Suprapubic skin (tissue), 4 donors: ENCODE data around the gene PIK3CD. TPM values are rescaled to one million over a fixed set of nuclear protein-coding genes. Genes with fewer than 3 reads are reported as not detected.

ENCODE experiments used
- DNase-seq, 2 donors: peaks; one replicate each; pipeline ENCODE4 v3.0.0-alpha.2; 2019; ENCODE audit warnings: low spot score in 2 of 2
- H3K27ac ChIP-seq: fragments of 200-600 bp; sonication (generic); one replicate; pipeline ENCODE4 v1.5.1; 2019
- H3K27me3 ChIP-seq: fragments of 200-600 bp; sonication (generic); one replicate; pipeline ENCODE4 v1.5.1; 2019
- H3K36me3 ChIP-seq: fragments of 200-600 bp; sonication (generic); one replicate; pipeline ENCODE4 v1.5.1; 2019
- H3K4me1 ChIP-seq: fragments of 200-600 bp; sonication (generic); one replicate; pipeline ENCODE4 v1.5.1; 2019
- H3K4me3 ChIP-seq: fragments of 200-600 bp; sonication (generic); one replicate; pipeline ENCODE4 v1.5.1; 2019; ENCODE audit warnings: mild to moderate bottlenecking
- H3K9me3 ChIP-seq: fragments of 200-600 bp; sonication (generic); one replicate; pipeline ENCODE4 v1.5.1; 2019
- EP300 ChIP-seq: sonication (generic); formaldehyde crosslinking; IDR thresholded peaks from one replicate; pipeline ENCODE4 v1.6.1; 2017; ENCODE audit warnings: antibody characterized with exemption
- POLR2A ChIP-seq, 2 donors: fragments of 450-650 bp; IDR thresholded peaks; one replicate each; pipeline ENCODE4 v1.6.1; 2017; ENCODE audit warnings: antibody characterized with exemption in 2 of 2, mild to moderate bottlenecking in 2 of 2, moderate library complexity in 2 of 2
- POLR2AphosphoS5 ChIP-seq, 3 donors: sonication (generic); formaldehyde crosslinking; IDR thresholded peaks; one replicate each; pipeline ENCODE4 v1.6.1; 2017; ENCODE audit warnings: antibody characterized with exemption in 3 of 3
- WGBS: methylation state at CpG from one replicate; pipeline ENCODE4 v1.1.5; 2018; 5-methylcytosine and 5-hydroxymethylcytosine counted together
- total RNA-seq, 4 donors: library from RNA; depleted of rRNA; stranded (reverse); fragments of >200 nt; gene quantifications; one replicate each; pipeline ENCODE4 v1.1.0, GENCODE V29; 2016
- TF ChIP-seq, protein P1 (sequence below), 2 donors: fragments of 200-600 bp in 1 of 2; fragments of 450-650 bp in 1 of 2; sonication (generic) in 1 of 2; IDR thresholded peaks; one replicate each; pipeline ENCODE4 v1.5.1; 2016 to 2019; ENCODE audit warnings: antibody characterized with exemption in 2 of 2, mild to moderate bottlenecking in 1 of 2, moderate library complexity in 1 of 2

PIK3CD gene
- total RNA-seq, 4 donors from 2014 or later: 4.0 to 8.6 (median 6.4) TPM

- no peaks in the 10 kb centered on the region for H3K4me1 ChIP-seq
- peaks cover 16% of the 10 kb centered on the region for H3K36me3 ChIP-seq
- H3K4me3 ChIP-seq: no peak overlapping the region
- 86% methylated on average over 15 of the region's 24 CpGs for WGBS
- H3K27me3 ChIP-seq: no peaks in the 10 kb centered on the region
- H3K9me3 ChIP-seq: no peaks in the 10 kb centered on the region
- TF ChIP-seq POLR2AphosphoS5 (IDR thresholded peaks at IDR 0.05): no peak
- TF ChIP-seq, protein P1, sequence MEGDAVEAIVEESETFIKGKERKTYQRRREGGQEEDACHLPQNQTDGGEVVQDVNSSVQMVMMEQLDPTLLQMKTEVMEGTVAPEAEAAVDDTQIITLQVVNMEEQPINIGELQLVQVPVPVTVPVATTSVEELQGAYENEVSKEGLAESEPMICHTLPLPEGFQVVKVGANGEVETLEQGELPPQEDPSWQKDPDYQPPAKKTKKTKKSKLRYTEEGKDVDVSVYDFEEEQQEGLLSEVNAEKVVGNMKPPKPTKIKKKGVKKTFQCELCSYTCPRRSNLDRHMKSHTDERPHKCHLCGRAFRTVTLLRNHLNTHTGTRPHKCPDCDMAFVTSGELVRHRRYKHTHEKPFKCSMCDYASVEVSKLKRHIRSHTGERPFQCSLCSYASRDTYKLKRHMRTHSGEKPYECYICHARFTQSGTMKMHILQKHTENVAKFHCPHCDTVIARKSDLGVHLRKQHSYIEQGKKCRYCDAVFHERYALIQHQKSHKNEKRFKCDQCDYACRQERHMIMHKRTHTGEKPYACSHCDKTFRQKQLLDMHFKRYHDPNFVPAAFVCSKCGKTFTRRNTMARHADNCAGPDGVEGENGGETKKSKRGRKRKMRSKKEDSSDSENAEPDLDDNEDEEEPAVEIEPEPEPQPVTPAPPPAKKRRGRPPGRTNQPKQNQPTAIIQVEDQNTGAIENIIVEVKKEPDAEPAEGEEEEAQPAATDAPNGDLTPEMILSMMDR (IDR thresholded peaks at IDR 0.05): no peak
- no peak for TF ChIP-seq EP300
- TF ChIP-seq POLR2A (IDR thresholded peaks at IDR 0.05): no peak
- no peak overlapping the region for H3K27ac ChIP-seq
- no peak for DNase-seq
Measured at GRCh38 chr1:9767964-9768668, 116.6 kb downstream of the PIK3CD start.

DNA sequence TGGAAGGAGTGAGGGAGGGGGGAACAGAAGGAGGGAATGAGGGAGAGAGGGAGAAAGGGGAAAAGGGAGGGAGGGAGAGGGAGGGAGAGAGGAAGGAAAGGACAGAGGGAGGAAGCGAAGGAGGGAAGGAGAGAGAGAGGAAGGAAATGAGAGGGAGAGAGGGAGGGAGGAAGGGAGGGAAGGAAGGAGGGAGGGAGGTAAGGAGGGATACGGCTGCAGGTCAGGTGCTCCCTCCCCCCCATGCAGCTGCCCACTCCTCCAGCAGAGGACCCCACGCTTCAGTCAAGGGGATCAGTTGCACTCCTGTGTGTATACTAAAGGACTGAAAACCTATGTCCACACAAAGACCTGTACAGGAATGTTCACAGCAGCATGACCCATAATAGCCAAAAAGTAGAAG is 117.5 kb downstream of the PIK3CD start:
- Histone ChIP-seq H3K9me3 (no peaks in the 10 kb centered on the region), H3K27me3 (no peaks in the 10 kb centered on the region), H3K27ac (no peak overlapping the region), H3K4me3 (no peak overlapping the region), H3K36me3 (peaks cover 17% of the 10 kb centered on the region), H3K4me1 (no peaks in the 10 kb centered on the region)
- 84% methylated on average over 3 of the region's 3 CpGs for WGBS
- DNase-seq: no peak
- no peak for TF ChIP-seq POLR2A (IDR thresholded peaks at IDR 0.05)
- TF ChIP-seq, protein P1 (IDR thresholded peaks at IDR 0.05): no peak
- no peak for TF ChIP-seq EP300
- no peak for TF ChIP-seq POLR2AphosphoS5 (IDR thresholded peaks at IDR 0.05)

GRCh38 chr1:9770298-9770697 is 118.8 kb downstream of the PIK3CD start:
- no peak for DNase-seq
- Histone ChIP-seq H3K4me3 (no peak overlapping the region), H3K4me1 (no peaks in the 10 kb centered on the region), H3K36me3 (peaks cover 17% of the 10 kb centered on the region), H3K27me3 (no peaks in the 10 kb centered on the region), H3K27ac (no peak overlapping the region), H3K9me3 (no peaks in the 10 kb centered on the region)
- 82% methylated on average over 10 of the region's 10 CpGs for WGBS
- TF ChIP-seq POLR2A (IDR thresholded peaks at IDR 0.05) (no peak), POLR2AphosphoS5 (IDR thresholded peaks at IDR 0.05) (no peak), EP300 (no peak)
- TF ChIP-seq, protein P1 (IDR thresholded peaks at IDR 0.05): no peak

GRCh38 chr1:9774712-9775679 is 123.5 kb downstream of the PIK3CD start:
- no peak for DNase-seq
- H3K36me3 ChIP-seq: peaks cover 17% of the 10 kb centered on the region
- no peaks in the 10 kb centered on the region for H3K9me3 ChIP-seq
- no peak overlapping the region for H3K27ac ChIP-seq
- 82% methylated on average over 20 of the region's 20 CpGs for WGBS
- no peak overlapping the region for H3K4me3 ChIP-seq
- TF ChIP-seq EP300 (no peak), POLR2AphosphoS5 (IDR thresholded peaks at IDR 0.05) (no peak), POLR2A (IDR thresholded peaks at IDR 0.05) (no peak)
- TF ChIP-seq, protein P1 (IDR thresholded peaks at IDR 0.05): no peak
- H3K4me1 ChIP-seq: peaks cover 11% of the 10 kb centered on the region
- no peaks in the 10 kb centered on the region for H3K27me3 ChIP-seq

- 77% methylated on average over 2 of the region's 2 CpGs for WGBS
- H3K36me3 ChIP-seq: peaks cover 13% of the 10 kb centered on the region
- H3K27me3 ChIP-seq: no peaks in the 10 kb centered on the region
- H3K4me3 ChIP-seq: no peak overlapping the region
- no peaks in the 10 kb centered on the region for H3K9me3 ChIP-seq
- TF ChIP-seq POLR2A (IDR thresholded peaks at IDR 0.05) (no peak), POLR2AphosphoS5 (IDR thresholded peaks at IDR 0.05) (no peak), EP300 (no peak)
- TF ChIP-seq, protein P1 (IDR thresholded peaks at IDR 0.05): no peak
- H3K4me1 ChIP-seq: peaks cover 11% of the 10 kb centered on the region
- no peak overlapping the region for H3K27ac ChIP-seq
- no peak for DNase-seq
Measured at GRCh38 chr1:9776685-9777084, 125.2 kb downstream of the PIK3CD start.
